A673 (cell line): ENCODE results near the gene TSC2.

Source experiments
- CTCF ChIP-seq: fragments of 300-800, 200-600 bp; sonication (generic); conservative IDR thresholded peaks from 2 replicates; pipeline ENCODE4 v1.5.1; 2017; ENCODE audit warnings: low read depth, mild to moderate bottlenecking, antibody characterized with exemption, low read length, moderate library complexity, mixed read lengths
- EZH2 ChIP-seq: fragments of 200-600 bp; sonication (generic); IDR thresholded peaks from 2 replicates; pipeline ENCODE4 v1.6.1; 2017; ENCODE audit warnings: borderline replicate concordance, low read depth, mild to moderate bottlenecking, mixed read lengths, antibody characterized with exemption, low read length; ENCODE audit not compliant: poor library complexity, severe bottlenecking

GRCh38 chr16:2077016-2077415 is 29.2 kb downstream of the TSC2 start:
- TF ChIP-seq EZH2 (no peak), CTCF (no peak)
